Measurements from ENCODE around the gene FKBP4. TPM values are rescaled to one million over a fixed set of nuclear protein-coding genes. Genes with fewer than 3 reads are reported as not detected.

The FKBP4 gene
- total RNA-seq, 1 donor from 2014 or later = 56.9 TPM

- ATAC-seq = no peak
- no peaks in the 10 kb centered on the region for H3K9me3 ChIP-seq
- peaks cover 1% of the 10 kb centered on the region for H3K4me1 ChIP-seq
- no peak overlapping the region for H3K27ac ChIP-seq
- DNase-seq = no peak
- TF ChIP-seq CTCF (IDR thresholded peaks at IDR 0.05) = no peak
- H3K36me3 ChIP-seq = peaks cover 48% of the 10 kb centered on the region
- H3K27me3 ChIP-seq = no peaks in the 10 kb centered on the region
- intact Hi-C loops (cut with DNase I) = no loop called here
- H3K4me3 ChIP-seq = no peak overlapping the region
Measured at GRCh38 chr12:2829275-2829674, 34.5 kb downstream of the FKBP4 start.

- Histone ChIP-seq H3K4me1 (peaks cover 7% of the 10 kb centered on the region), H3K27ac (no peak overlapping the region), H3K36me3 (peaks cover 14% of the 10 kb centered on the region), H3K9me3 (no peaks in the 10 kb centered on the region), H3K27me3 (no peaks in the 10 kb centered on the region), H3K4me3 (no peak overlapping the region)
- TF ChIP-seq CTCF (IDR thresholded peaks at IDR 0.05) = no peak
- intact Hi-C loops (cut with DNase I) = no loop called here
- DNase-seq (no peak), ATAC-seq (no peak)
Measured at GRCh38 chr12:2832550-2833127, 37.9 kb downstream of the FKBP4 start.

GRCh38 chr12:2833327-2833726 is 38.6 kb downstream of the FKBP4 start:
- ATAC-seq (no peak), DNase-seq (no peak)
- Histone ChIP-seq H3K27ac (no peak overlapping the region), H3K4me3 (no peak overlapping the region), H3K9me3 (no peaks in the 10 kb centered on the region), H3K36me3 (peaks cover 7% of the 10 kb centered on the region), H3K4me1 (peaks cover 7% of the 10 kb centered on the region), H3K27me3 (no peaks in the 10 kb centered on the region)
- intact Hi-C loops (cut with DNase I) = no loop called here
- TF ChIP-seq CTCF (IDR thresholded peaks at IDR 0.05) = no peak

- no peak overlapping the region for H3K27ac ChIP-seq
- no peak overlapping the region for H3K4me3 ChIP-seq
- no peak for ATAC-seq
Measured at GRCh38 chr12:2833810-2834209, 39.0 kb downstream of the FKBP4 start.

DNA sequence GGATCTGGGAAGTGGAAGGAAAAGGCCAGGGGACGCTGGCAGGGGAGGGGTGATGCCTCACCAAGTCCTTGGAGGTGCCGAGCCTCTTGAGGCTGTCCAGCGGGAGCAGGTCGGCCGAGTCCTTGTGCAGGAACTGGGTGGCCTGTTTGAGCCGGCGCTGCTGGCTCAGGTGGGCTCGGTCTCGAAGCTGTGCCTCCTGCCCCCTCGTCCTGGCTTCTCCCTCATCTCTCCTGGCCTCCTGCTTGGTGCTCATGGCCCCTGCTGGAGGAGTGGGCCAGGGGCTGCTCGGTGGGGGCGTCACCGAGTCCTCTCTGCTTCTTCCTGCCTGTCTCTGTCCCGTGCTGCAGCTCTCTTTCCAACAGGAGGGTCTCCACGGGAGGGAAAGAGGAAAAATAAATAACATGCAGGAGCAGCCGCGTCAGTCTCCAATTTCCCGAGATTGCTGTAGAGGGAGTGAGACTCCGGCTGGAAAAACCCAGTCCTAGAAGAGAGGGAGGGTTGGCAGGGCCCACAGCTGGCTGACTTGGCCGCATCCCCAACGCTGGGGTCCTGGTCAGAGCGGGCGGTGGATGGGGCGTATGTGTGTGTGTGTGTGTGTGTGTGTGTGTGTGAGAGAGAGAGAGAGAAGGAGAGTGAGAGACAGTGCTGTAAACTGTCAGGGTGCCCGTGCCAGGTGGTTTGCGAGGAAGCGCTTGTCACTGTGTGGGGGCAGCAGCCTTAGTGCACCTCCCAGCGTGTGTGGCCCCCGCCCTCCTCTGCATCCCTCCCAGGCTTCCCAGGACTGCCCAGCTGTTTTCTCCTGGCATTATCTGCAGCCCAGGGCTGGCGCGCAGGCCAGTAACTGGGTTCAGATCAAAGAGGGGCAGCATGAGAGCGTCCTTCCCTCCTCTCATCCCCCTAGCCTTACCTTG is 40.1 kb downstream of the FKBP4 start, which contains the start of gene NRIP2:
NRIP2 (minus strand) TSS at position 455 of the 911 bp plus-strand sequence; CDS start at position 403, 52 bp downstream.
- DNase-seq = no peak
- TF ChIP-seq CTCF (IDR thresholded peaks at IDR 0.05) = no peak
- no peak within 1 kb of the TSS for H3K27ac ChIP-seq
- H3K4me3 ChIP-seq = no peak within 1 kb of the TSS
- intact Hi-C loops (cut with DNase I) = no loop called here
- peaks cover 7% of the 10 kb centered on the region for H3K4me1 ChIP-seq
- no peaks in the 10 kb centered on the region for H3K9me3 ChIP-seq
- H3K36me3 ChIP-seq = peaks cover 4% of the 10 kb centered on the region
- ATAC-seq = peak; percentile 33
- H3K27me3 ChIP-seq = no peaks in the 10 kb centered on the region

More at GRCh38 chr12:2833810-2834209, 39.0 kb downstream of the FKBP4 start:
- peaks cover 4% of the 10 kb centered on the region for H3K36me3 ChIP-seq
- DNase-seq = no peak
- H3K27me3 ChIP-seq = no peaks in the 10 kb centered on the region
- intact Hi-C loops (cut with DNase I) = no loop called here
- H3K4me1 ChIP-seq = peaks cover 7% of the 10 kb centered on the region
- no peaks in the 10 kb centered on the region for H3K9me3 ChIP-seq
- TF ChIP-seq CTCF (IDR thresholded peaks at IDR 0.05) = no peak
